ENCODE data around the gene LCE4A. TPM values are rescaled to one million over a fixed set of nuclear protein-coding genes. Genes with fewer than 3 reads are reported as not detected.

LCE4A gene
- total RNA-seq, 1 donor from 2014 or later, result not detected

- CTCF ChIA-PET, result no interaction called here
- TF ChIP-seq, protein P1, sequence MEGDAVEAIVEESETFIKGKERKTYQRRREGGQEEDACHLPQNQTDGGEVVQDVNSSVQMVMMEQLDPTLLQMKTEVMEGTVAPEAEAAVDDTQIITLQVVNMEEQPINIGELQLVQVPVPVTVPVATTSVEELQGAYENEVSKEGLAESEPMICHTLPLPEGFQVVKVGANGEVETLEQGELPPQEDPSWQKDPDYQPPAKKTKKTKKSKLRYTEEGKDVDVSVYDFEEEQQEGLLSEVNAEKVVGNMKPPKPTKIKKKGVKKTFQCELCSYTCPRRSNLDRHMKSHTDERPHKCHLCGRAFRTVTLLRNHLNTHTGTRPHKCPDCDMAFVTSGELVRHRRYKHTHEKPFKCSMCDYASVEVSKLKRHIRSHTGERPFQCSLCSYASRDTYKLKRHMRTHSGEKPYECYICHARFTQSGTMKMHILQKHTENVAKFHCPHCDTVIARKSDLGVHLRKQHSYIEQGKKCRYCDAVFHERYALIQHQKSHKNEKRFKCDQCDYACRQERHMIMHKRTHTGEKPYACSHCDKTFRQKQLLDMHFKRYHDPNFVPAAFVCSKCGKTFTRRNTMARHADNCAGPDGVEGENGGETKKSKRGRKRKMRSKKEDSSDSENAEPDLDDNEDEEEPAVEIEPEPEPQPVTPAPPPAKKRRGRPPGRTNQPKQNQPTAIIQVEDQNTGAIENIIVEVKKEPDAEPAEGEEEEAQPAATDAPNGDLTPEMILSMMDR (IDR thresholded peaks at IDR 0.05), result no peak
- Mint-ChIP-seq H3K9me3 (no peaks in the 10 kb centered on the region), H3K4me1 (no peaks in the 10 kb centered on the region), H3K27me3 (peaks cover 13% of the 10 kb centered on the region), H3K36me3 (ENCODE audit: low read depth) (no peaks in the 10 kb centered on the region), H3K27ac (no peak overlapping the region), H3K4me3 (no peak overlapping the region)
- DNase-seq (no peak), ATAC-seq (ENCODE audit: low read depth) (no peak)
- intact Hi-C loops (cut with micrococcal nuclease), result no loop called here
- POLR2A ChIA-PET, result no interaction called here
These were observed 30.0 kb downstream of the LCE4A start for GRCh38 chr1:152737997-152738396.

- Mint-ChIP-seq H3K27me3 (peaks cover 17% of the 10 kb centered on the region), H3K4me1 (no peaks in the 10 kb centered on the region), H3K36me3 (ENCODE audit: low read depth) (no peaks in the 10 kb centered on the region), H3K9me3 (no peaks in the 10 kb centered on the region), H3K4me3 (no peak overlapping the region), H3K27ac (no peak overlapping the region)
- CTCF ChIA-PET, result no interaction called here
- POLR2A ChIA-PET, result no interaction called here
- no peak for DNase-seq
- TF ChIP-seq, protein P1 (IDR thresholded peaks at IDR 0.05), result no peak
- no peak for ATAC-seq (ENCODE audit: low read depth)
- intact Hi-C loops (cut with micrococcal nuclease), result no loop called here
These were observed 31.9 kb downstream of the LCE4A start for GRCh38 chr1:152739841-152740240.

GRCh38 chr1:152741656-152742055 is 33.7 kb downstream of the LCE4A start:
- Mint-ChIP-seq H3K36me3 (ENCODE audit: low read depth) (no peaks in the 10 kb centered on the region), H3K9me3 (no peaks in the 10 kb centered on the region), H3K4me3 (no peak overlapping the region), H3K4me1 (no peaks in the 10 kb centered on the region), H3K27me3 (peaks cover 18% of the 10 kb centered on the region), H3K27ac (no peak overlapping the region)
- ATAC-seq (ENCODE audit: low read depth) (no peak), DNase-seq (no peak)
- intact Hi-C loops (cut with micrococcal nuclease), result no loop called here
- ChIA-PET CTCF (no interaction called here), POLR2A (no interaction called here)
- TF ChIP-seq, protein P1 (IDR thresholded peaks at IDR 0.05), result no peak

DNA sequence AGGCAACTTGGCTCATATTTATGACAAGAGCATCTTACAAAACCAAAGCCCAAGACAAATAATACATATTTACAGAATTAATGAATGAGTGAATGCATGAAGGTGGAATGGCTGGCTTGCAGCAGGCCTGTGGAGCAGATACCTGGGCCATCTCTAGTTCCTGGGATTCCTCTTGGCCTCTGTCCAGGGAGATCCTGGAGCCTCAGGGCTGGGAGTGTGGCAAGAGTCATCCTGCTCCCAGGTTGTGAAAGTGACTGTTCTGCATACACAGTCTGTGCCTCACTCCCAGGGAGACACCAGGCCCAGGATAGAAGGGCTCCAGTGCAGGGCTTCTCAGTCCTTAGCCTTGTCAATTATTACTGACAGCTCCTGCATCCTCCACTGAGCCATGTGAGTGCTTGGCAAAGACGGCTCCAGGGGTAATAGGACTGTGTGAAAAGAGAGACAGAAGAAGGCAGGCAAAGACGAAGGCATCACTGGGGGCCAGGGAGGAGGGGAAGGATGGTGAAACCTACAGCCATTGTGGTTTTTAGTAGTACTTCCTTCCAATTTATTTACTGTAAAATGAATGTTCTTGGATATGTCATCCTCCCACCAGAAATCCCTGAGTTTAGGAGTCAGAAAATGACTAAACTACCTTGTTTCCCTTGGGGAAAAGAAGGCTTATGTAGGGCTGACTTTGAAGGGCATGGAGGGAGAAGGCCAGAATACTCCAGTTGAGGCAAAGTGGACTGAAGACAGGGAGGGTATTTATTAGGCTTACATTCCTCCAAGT is 35.6 kb downstream of the LCE4A start:
- Mint-ChIP-seq H3K9me3 (no peaks in the 10 kb centered on the region), H3K27ac (no peak overlapping the region), H3K36me3 (ENCODE audit: low read depth) (no peaks in the 10 kb centered on the region), H3K4me1 (no peaks in the 10 kb centered on the region), H3K4me3 (no peak overlapping the region), H3K27me3 (peaks cover 12% of the 10 kb centered on the region)
- intact Hi-C loops (cut with micrococcal nuclease), result no loop called here
- ATAC-seq (ENCODE audit: low read depth) (no peak), DNase-seq (no peak)
- POLR2A ChIA-PET, result no interaction called here
- CTCF ChIA-PET, result no interaction called here
- TF ChIP-seq, protein P1 (IDR thresholded peaks at IDR 0.05), result no peak

- Mint-ChIP-seq H3K36me3 (ENCODE audit: low read depth) (no peaks in the 10 kb centered on the region), H3K9me3 (no peaks in the 10 kb centered on the region), H3K27ac (no peak overlapping the region), H3K4me3 (no peak overlapping the region), H3K27me3 (peaks cover 12% of the 10 kb centered on the region), H3K4me1 (no peaks in the 10 kb centered on the region)
- intact Hi-C loops (cut with micrococcal nuclease), result no loop called here
- TF ChIP-seq, protein P1 (IDR thresholded peaks at IDR 0.05), result no peak
- CTCF ChIA-PET, result interaction anchor here (0.6 kb wide), 1 partner anchor 17 kb away, joined by 3 read pairs; no protein-coding TSS in a partner anchor
- POLR2A ChIA-PET, result no interaction called here
- DNase-seq (no peak), ATAC-seq (ENCODE audit: low read depth) (no peak)
These were observed 37.3 kb downstream of the LCE4A start for GRCh38 chr1:152745289-152745704.

Measured in activated B cell treated with CpG ODN at 0.5 μM for 24 hours (primary cell).